Measurements from ENCODE around the gene SMO. TPM values are rescaled to one million over a fixed set of nuclear protein-coding genes. Genes with fewer than 3 reads are reported as not detected.
"Not testable (repeated sequence)": the region's sequence is repeated elsewhere in the genome, so short reads cannot be mapped to it uniquely, and the experiment has no call there.

Gene SMO
- total RNA-seq, 1 donor from 2014 or later = 37.1 TPM

GRCh38 chr7:129169686-129170440 lies 18.6 kb upstream of the SMO start:
- DNase-seq = peak; percentile 40

GRCh38 chr7:129170441-129171021 lies 17.9 kb upstream of the SMO start:
- DNase-seq = no peak

DNA sequence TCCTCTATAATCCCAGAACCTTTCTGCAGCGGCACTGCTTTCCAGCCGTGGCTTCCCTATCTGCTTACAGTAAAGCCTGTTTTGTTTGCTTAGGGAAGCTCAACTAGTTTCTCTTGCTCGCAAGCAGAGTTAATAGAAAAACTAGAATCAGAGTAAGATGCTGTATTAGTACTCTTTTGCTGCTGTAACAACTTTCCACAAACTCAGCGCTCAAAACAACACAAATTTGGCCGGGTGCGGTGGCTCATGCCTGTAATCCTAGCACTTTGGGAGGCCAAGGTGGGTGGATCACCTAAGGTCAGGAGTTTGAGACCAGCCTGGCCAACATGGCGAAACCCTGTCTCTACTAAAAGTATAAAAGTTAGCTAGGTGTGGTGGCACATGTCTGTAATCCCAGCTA lies 14.6 kb upstream of the SMO start:
- not testable (repeated sequence) for DNase-seq

- peak; percentile 20 for DNase-seq
These were observed 11.3 kb upstream of the SMO start for GRCh38 chr7:129176916-129177710.

DNA sequence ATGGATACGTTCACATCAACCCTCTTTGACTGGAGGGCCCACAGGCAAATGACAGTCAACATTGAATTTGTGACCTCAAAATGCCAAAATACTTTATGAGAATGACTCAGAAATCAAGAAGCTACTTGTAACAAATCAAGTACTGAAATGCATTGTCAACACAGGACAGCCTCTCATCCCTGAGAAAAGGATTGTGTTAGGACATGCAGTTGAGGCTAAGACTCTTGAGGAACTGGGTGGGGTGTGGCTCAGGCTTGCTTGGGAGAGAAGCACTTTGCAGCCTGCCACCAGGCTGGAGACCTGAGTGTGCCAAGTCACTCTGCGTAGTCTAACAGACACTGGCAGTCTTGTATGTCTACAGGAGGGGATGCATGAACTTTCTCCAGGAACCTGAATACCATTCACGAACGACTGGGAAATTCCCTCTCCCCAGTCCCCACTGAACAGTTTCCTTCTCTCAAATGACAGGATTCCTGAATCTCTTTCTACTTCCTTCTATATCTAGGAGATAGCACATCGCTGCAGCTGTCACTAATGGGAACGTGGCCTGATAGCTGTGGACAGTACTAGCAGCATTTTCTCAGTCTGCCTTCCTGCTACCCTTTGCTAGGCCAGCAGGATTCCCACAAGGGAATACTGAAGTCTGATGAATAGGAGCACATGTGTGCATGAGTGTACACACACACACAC lies 3.3 kb upstream of the SMO start:
- DNase-seq = peak; percentile 71

GRCh38 chr7:129186749-129187260 lies 1.6 kb upstream of the SMO start:
- no peak for DNase-seq

- DNase-seq = no peak
These were observed 607 bp upstream of the SMO start for GRCh38 chr7:129187681-129188371.

- DNase-seq = peak; percentile 45
These were observed 643 bp downstream of the SMO start for GRCh38 chr7:129188892-129189660.

DNA sequence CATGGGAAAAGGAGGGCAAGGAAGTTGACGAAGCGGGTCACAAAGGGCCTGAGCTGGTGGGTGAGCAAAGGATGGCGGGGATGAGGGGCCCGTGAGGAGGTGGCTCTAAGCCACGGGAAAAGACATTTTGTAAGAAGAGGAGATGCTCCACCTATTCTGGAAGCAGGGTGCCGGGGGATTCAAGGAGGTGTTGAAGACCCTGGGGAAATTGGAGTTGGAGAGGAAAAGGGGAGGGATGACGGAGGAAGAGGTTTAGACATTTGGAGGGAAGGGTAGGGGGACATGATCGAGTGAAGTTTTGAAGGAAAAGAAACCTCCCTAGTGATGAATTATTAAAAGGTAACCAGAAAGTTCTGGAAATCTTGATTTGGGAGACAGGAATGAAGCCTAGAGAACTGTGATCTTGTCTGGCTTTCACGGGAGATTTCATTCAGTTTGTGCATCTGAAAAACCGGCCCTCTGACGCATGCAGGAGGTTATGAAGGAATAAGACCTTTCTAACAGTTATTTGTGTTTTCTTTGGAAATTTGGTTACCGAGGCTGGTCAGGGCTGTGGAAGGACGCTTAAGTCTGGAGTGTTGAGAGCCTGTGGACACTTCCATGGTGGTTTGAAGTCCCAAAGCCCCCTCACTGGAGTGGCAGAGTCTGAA lies 1.4 kb downstream of the SMO start:
- DNase-seq = no peak

- no peak for DNase-seq
These were observed 2.8 kb downstream of the SMO start for GRCh38 chr7:129191272-129191671.

GRCh38 chr7:129193892-129194291 lies 5.5 kb downstream of the SMO start:
- DNase-seq = no peak

DNA sequence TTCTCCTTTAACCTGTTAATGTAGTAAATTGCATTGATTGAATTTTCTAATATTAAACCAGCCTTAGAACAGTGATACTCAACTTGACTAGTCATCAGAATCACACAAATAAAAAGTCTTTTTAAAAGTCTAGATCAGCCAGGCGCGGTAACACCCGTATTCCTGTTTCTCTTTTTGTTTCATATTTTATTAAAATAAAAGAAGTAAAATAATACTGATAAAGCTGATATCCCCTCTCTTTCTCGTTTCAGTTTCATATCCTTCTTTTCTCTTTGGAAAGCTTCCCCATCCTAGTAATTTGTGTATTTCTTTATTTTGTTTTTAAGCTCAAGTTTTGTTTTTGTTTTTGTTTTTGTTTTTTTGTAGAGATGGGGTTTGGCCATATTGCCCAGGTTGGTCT lies 9.3 kb downstream of the SMO start:
- DNase-seq = no peak

GRCh38 chr7:129199406-129199805 lies 11.0 kb downstream of the SMO start:
- DNase-seq = no peak

- DNase-seq = no peak
These were observed 13.8 kb downstream of the SMO start for GRCh38 chr7:129202058-129202777.

- no peak for DNase-seq
These were observed 14.8 kb downstream of the SMO start for GRCh38 chr7:129203050-129203741.

DNA sequence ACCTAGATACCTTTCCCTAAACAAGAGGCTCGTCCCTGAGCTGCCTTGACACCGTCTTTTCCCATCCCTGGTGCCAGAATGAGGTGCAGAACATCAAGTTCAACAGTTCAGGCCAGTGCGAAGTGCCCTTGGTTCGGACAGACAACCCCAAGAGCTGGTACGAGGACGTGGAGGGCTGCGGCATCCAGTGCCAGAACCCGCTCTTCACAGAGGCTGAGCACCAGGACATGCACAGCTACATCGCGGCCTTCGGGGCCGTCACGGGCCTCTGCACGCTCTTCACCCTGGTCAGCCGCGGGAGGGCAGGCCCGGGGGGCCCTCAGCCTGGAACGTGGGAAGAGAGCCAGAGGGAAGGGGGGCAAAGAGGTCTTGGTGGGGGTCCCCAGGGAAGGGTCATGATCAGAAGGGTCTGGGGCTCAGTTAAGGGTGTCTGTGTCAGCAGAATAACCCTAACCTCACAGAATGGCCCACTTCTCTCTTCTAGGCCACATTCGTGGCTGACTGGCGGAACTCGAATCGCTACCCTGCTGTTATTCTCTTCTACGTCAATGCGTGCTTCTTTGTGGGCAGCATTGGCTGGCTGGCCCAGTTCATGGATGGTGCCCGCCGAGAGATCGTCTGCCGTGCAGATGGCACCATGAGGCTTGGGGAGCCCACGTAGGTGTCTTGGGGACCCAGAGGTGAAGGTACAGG lies 16.8 kb downstream of the SMO start:
- no peak for DNase-seq

DNA sequence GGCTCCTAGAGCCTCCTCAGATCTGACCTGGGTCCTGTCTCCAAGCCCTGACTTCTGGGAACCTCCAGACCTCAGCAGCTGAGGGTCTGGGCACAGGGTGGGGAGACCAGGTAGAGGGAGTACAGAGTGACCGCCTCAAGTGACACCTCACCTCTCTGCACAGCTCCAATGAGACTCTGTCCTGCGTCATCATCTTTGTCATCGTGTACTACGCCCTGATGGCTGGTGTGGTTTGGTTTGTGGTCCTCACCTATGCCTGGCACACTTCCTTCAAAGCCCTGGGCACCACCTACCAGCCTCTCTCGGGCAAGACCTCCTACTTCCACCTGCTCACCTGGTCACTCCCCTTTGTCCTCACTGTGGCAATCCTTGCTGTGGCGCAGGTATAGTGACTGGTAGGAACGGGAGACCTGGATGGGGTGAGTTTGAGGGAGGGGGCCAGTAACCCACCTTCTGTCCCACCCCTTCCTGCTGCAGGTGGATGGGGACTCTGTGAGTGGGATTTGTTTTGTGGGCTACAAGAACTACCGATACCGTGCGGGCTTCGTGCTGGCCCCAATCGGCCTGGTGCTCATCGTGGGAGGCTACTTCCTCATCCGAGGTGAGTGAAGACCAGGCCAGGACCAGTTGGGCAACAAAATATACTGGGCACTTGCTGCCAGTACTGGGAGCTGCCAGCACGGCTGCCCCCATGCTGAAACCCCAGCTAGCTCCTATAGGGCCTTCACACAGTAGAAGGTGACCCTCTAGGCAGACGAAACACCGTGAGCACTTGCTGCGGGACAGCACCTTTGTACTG lies 17.8 kb downstream of the SMO start:
- no peak for DNase-seq

DNA sequence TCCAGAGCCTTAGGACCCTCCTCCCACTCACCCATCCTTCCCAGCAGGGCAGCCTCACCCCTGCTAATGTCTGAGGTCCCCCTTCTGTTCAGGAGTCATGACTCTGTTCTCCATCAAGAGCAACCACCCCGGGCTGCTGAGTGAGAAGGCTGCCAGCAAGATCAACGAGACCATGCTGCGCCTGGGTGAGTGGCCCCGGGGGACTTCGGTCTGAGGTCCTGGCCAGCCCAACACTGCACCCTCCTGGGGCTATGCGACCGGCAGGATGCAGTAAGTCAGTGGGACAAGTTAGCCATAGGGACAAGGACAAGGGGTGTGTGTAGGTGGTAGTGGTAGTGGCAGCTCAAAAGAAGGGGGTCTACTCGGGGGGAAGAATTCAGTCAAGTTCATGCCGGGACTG lies 20.2 kb downstream of the SMO start:
- DNase-seq = no peak
